ENCODE results near the gene ASCC1.
"Not testable (repeated sequence)": the region's sequence is repeated elsewhere in the genome, so short reads cannot be mapped to it uniquely, and the experiment has no call there.

Gene ASCC1

GRCh38 chr10:72235544-72236279, 19.6 kb upstream of the ASCC1 start:
- Mint-ChIP-seq H3K4me1 (peaks cover 9% of the 10 kb centered on the region), H3K9me3 (no peaks in the 10 kb centered on the region), H3K4me3 (no peak overlapping the region), H3K36me3 (peaks cover 65% of the 10 kb centered on the region), H3K27ac (peak overlapping the region; percentile 73)
- DNase-seq (ENCODE audit: low spot score in 2 of 2) (no peak), ATAC-seq (no peak)

GRCh38 chr10:72234560-72235095, 18.6 kb upstream of the ASCC1 start:
- Mint-ChIP-seq H3K4me3 (no peak overlapping the region), H3K9me3 (no peaks in the 10 kb centered on the region), H3K4me1 (peaks cover 8% of the 10 kb centered on the region), H3K36me3 (peaks cover 76% of the 10 kb centered on the region), H3K27ac (no peak overlapping the region)
- DNase-seq (ENCODE audit: low spot score in 2 of 2) (no peak), ATAC-seq (no peak)

- ATAC-seq (no peak), DNase-seq (ENCODE audit: low spot score in 2 of 2) (no peak)
- peaks cover 86% of the 10 kb centered on the region for H3K36me3 Mint-ChIP-seq
- no peaks in the 10 kb centered on the region for H3K9me3 Mint-ChIP-seq
- peaks cover 14% of the 10 kb centered on the region for H3K4me1 Mint-ChIP-seq
- H3K27ac Mint-ChIP-seq: peak overlapping the region; percentile 54
- H3K4me3 Mint-ChIP-seq: no peak overlapping the region
These were observed 17.5 kb upstream of the ASCC1 start for GRCh38 chr10:72233621-72234020.

- Mint-ChIP-seq H3K4me1 (peaks cover 27% of the 10 kb centered on the region), H3K9me3 (no peaks in the 10 kb centered on the region), H3K27ac (peak overlapping the region; percentile 81), H3K36me3 (peaks cover 97% of the 10 kb centered on the region), H3K4me3 (no peak overlapping the region)
- ATAC-seq: no peak
- no peak for DNase-seq (ENCODE audit: low spot score in 2 of 2)
These were observed 13.5 kb upstream of the ASCC1 start for GRCh38 chr10:72229261-72230251.

- DNase-seq (ENCODE audit: low spot score in 2 of 2) (no peak), ATAC-seq (no peak)
- Mint-ChIP-seq H3K27ac (peak overlapping the region; percentile 23), H3K36me3 (peaks cover 97% of the 10 kb centered on the region), H3K4me1 (peaks cover 36% of the 10 kb centered on the region), H3K9me3 (no peaks in the 10 kb centered on the region), H3K4me3 (no peak overlapping the region)
These were observed 12.3 kb upstream of the ASCC1 start for GRCh38 chr10:72228318-72228751.

GRCh38 chr10:72227826-72228225, 11.8 kb upstream of the ASCC1 start:
- Mint-ChIP-seq H3K36me3 (peaks cover 97% of the 10 kb centered on the region), H3K27ac (peak overlapping the region; percentile 23), H3K4me1 (peaks cover 39% of the 10 kb centered on the region), H3K4me3 (no peak overlapping the region), H3K9me3 (no peaks in the 10 kb centered on the region)
- ATAC-seq (no peak), DNase-seq (ENCODE audit: low spot score in 2 of 2) (no peak)

GRCh38 chr10:72226418-72227027, 10.4 kb upstream of the ASCC1 start:
- peaks cover 96% of the 10 kb centered on the region for H3K36me3 Mint-ChIP-seq
- H3K27ac Mint-ChIP-seq: peak overlapping the region; percentile 87
- DNase-seq (ENCODE audit: low spot score in 2 of 2) (no peak), ATAC-seq (peak; percentile 65)
- no peak overlapping the region for H3K4me3 Mint-ChIP-seq
- no peaks in the 10 kb centered on the region for H3K9me3 Mint-ChIP-seq
- H3K4me1 Mint-ChIP-seq: peaks cover 44% of the 10 kb centered on the region

- not testable (repeated sequence) for H3K4me3 Mint-ChIP-seq
These were observed 8.1 kb upstream of the ASCC1 start for GRCh38 chr10:72224191-72224590.

GRCh38 chr10:72223743-72224101, 7.6 kb upstream of the ASCC1 start:
- ATAC-seq (peak; percentile 68), DNase-seq (ENCODE audit: low spot score in 2 of 2) (no peak)
- Mint-ChIP-seq H3K4me1 (peaks cover 39% of the 10 kb centered on the region), H3K9me3 (no peaks in the 10 kb centered on the region), H3K4me3 (peak overlapping the region; percentile 25), H3K36me3 (peaks cover 96% of the 10 kb centered on the region), H3K27ac (peak overlapping the region; percentile 71)

More at GRCh38 chr10:72224191-72224590, 8.1 kb upstream of the ASCC1 start:
- not testable (repeated sequence) for DNase-seq (ENCODE audit: low spot score in 2 of 2); ATAC-seq; H3K9me3 Mint-ChIP-seq
- H3K36me3 Mint-ChIP-seq: peaks cover 96% of the 10 kb centered on the region
- peaks cover 35% of the 10 kb centered on the region for H3K4me1 Mint-ChIP-seq
- peak overlapping the region; percentile 71 for H3K27ac Mint-ChIP-seq

GRCh38 chr10:72221278-72221677, 5.2 kb upstream of the ASCC1 start:
- H3K36me3 Mint-ChIP-seq: peaks cover 97% of the 10 kb centered on the region
- DNase-seq (ENCODE audit: low spot score in 2 of 2) (no peak), ATAC-seq (no peak)
- no peak overlapping the region for H3K4me3 Mint-ChIP-seq
- peaks cover 32% of the 10 kb centered on the region for H3K4me1 Mint-ChIP-seq
- H3K9me3 Mint-ChIP-seq: no peaks in the 10 kb centered on the region
- H3K27ac Mint-ChIP-seq: no peak overlapping the region

GRCh38 chr10:72220637-72221036, 4.6 kb upstream of the ASCC1 start:
- H3K4me3 Mint-ChIP-seq: no peak overlapping the region
- DNase-seq (ENCODE audit: low spot score in 2 of 2) (no peak), ATAC-seq (no peak)
- no peak overlapping the region for H3K27ac Mint-ChIP-seq
- no peaks in the 10 kb centered on the region for H3K9me3 Mint-ChIP-seq
- H3K36me3 Mint-ChIP-seq: peaks cover 97% of the 10 kb centered on the region
- peaks cover 30% of the 10 kb centered on the region for H3K4me1 Mint-ChIP-seq

GRCh38 chr10:72219235-72219814, 3.2 kb upstream of the ASCC1 start:
- H3K36me3 Mint-ChIP-seq: peaks cover 84% of the 10 kb centered on the region
- ATAC-seq (no peak), DNase-seq (ENCODE audit: low spot score in 2 of 2) (no peak)
- peaks cover 30% of the 10 kb centered on the region for H3K4me1 Mint-ChIP-seq
- no peaks in the 10 kb centered on the region for H3K9me3 Mint-ChIP-seq
- peak overlapping the region; percentile 81 for H3K4me3 Mint-ChIP-seq
- H3K27ac Mint-ChIP-seq: peak overlapping the region; percentile 94

GRCh38 chr10:72218726-72219125, 2.6 kb upstream of the ASCC1 start:
- Mint-ChIP-seq H3K36me3 (peaks cover 78% of the 10 kb centered on the region), H3K9me3 (no peaks in the 10 kb centered on the region), H3K4me1 (peaks cover 25% of the 10 kb centered on the region), H3K27ac (peak overlapping the region; percentile 94), H3K4me3 (peak overlapping the region; percentile 81)
- DNase-seq (ENCODE audit: low spot score in 2 of 2): no peak
- ATAC-seq: no peak

GRCh38 chr10:72218325-72218724, 2.2 kb upstream of the ASCC1 start:
- H3K9me3 Mint-ChIP-seq: no peaks in the 10 kb centered on the region
- peaks cover 23% of the 10 kb centered on the region for H3K4me1 Mint-ChIP-seq
- peak overlapping the region; percentile 94 for H3K27ac Mint-ChIP-seq
- H3K36me3 Mint-ChIP-seq: peaks cover 76% of the 10 kb centered on the region
- DNase-seq (ENCODE audit: low spot score in 2 of 2): no peak
- peak; percentile 58 for ATAC-seq
- H3K4me3 Mint-ChIP-seq: peak overlapping the region; percentile 81

GRCh38 chr10:72211832-72212231, 4.2 kb downstream of the ASCC1 start:
- H3K36me3 Mint-ChIP-seq: peaks cover 72% of the 10 kb centered on the region
- not testable (repeated sequence) for H3K9me3 Mint-ChIP-seq; H3K27ac Mint-ChIP-seq; H3K4me3 Mint-ChIP-seq; DNase-seq (ENCODE audit: low spot score in 2 of 2); ATAC-seq
- peaks cover 13% of the 10 kb centered on the region for H3K4me1 Mint-ChIP-seq

All from stimulated activated effector memory CD8-positive, alpha-beta T cell treated with anti-CD3 and anti-CD28 coated beads, Interleukin-12 subunit alpha, Interleukin-12 subunit beta, amount 100 ng/mL, for 72 hours (primary cell).